OCI-LY1 (cell line): ENCODE results near the gene AP3M1.

ENCODE experiments used
- H2AFZ ChIP-seq: fragments of 200-600 bp; sonication (generic), shearing (Covaris generic); 2 replicates; pipeline ENCODE4 v1.6.0; 2014; ENCODE audit warnings: antibody characterized with exemption, mild to moderate bottlenecking, low read length
- H3F3A ChIP-seq: fragments of 200-600 bp; sonication (generic), shearing (Covaris generic); 2 replicates; pipeline ENCODE4 v1.6.0; 2014; ENCODE audit warnings: mild to moderate bottlenecking, antibody characterized with exemption, low read length, moderate library complexity; ENCODE audit not compliant: insufficient read depth
- H3K27ac ChIP-seq: fragments of 200-600 bp; sonication (generic); 2 replicates; pipeline ENCODE4 v1.5.1; 2014; ENCODE audit warnings: low read length, mixed run types, mild to moderate bottlenecking, low read depth; ENCODE audit not compliant: poor library complexity, severe bottlenecking
- H3K27me3 ChIP-seq: fragments of 200-600 bp; sonication (generic); 2 replicates; pipeline ENCODE4 v1.6.0; 2014; ENCODE audit warnings: antibody characterized with exemption, mild to moderate bottlenecking, low read length, moderate library complexity; ENCODE audit not compliant: insufficient read depth
- H3K36me3 ChIP-seq: fragments of 200-600 bp; sonication (generic); 2 replicates; pipeline ENCODE4 v1.6.1; 2014; ENCODE audit warnings: mild to moderate bottlenecking, antibody characterized with exemption, low read length, moderate library complexity, mixed read lengths; ENCODE audit not compliant: insufficient read depth
- H3K4me1 ChIP-seq: fragments of 200-600 bp; sonication (generic); 2 replicates; pipeline ENCODE4 v1.5.1; 2014; ENCODE audit warnings: mild to moderate bottlenecking, low read length, moderate library complexity; ENCODE audit not compliant: insufficient read depth, severe bottlenecking
- H3K4me2 ChIP-seq: fragments of 200-600 bp; sonication (generic), shearing (Covaris generic); 2 replicates; pipeline ENCODE4 v1.6.1; 2014; ENCODE audit warnings: low read length
- H3K4me3 ChIP-seq: fragments of 200-600 bp; sonication (generic); 2 replicates; pipeline ENCODE4 v1.5.1; 2014; ENCODE audit warnings: low read length, low read depth, mild to moderate bottlenecking, mixed read lengths; ENCODE audit not compliant: poor library complexity, severe bottlenecking
- H3K79me2 ChIP-seq: fragments of 200-600 bp; shearing (Covaris generic); 2 replicates; pipeline ENCODE4 v1.6.1; 2016; ENCODE audit warnings: mixed run types, low read length, mixed read lengths; ENCODE audit not compliant: insufficient read depth
- H3K9ac ChIP-seq: fragments of 200-600 bp; sonication (generic), shearing (Covaris generic); 2 replicates; pipeline ENCODE4 v1.6.1; 2014; ENCODE audit warnings: mild to moderate bottlenecking, low read length, mixed read lengths
- H3K9me2 ChIP-seq: fragments of 200-600 bp; sonication (generic), shearing (Covaris generic); 2 replicates; pipeline ENCODE4 v1.6.1; 2014; ENCODE audit warnings: low read depth, mild to moderate bottlenecking, low read length, mixed read lengths
- H3K9me3 ChIP-seq: fragments of 200-600 bp; shearing (Covaris generic); 2 replicates; pipeline ENCODE4 v1.6.1; 2014; ENCODE audit warnings: low read length, mixed read lengths
- H4K20me1 ChIP-seq: fragments of 200-600 bp; sonication (generic), shearing (Covaris generic); 2 replicates; pipeline ENCODE4 v1.6.0; 2016; ENCODE audit warnings: mild to moderate bottlenecking, low read length; ENCODE audit not compliant: insufficient read depth
- EZH2 ChIP-seq: fragments of 200-600 bp; sonication (generic), shearing (Covaris generic); IDR thresholded peaks from 2 replicates; pipeline ENCODE4 v1.8.0; 2017; ENCODE audit warnings: borderline replicate concordance, mixed run types, mild to moderate bottlenecking, antibody characterized with exemption, low read length, moderate library complexity, mixed read lengths
- TF ChIP-seq, protein P1 (sequence below): fragments of 200-600 bp; sonication (generic), shearing (Covaris generic); IDR thresholded peaks from 2 replicates; pipeline ENCODE4 v1.5.1; 2017; ENCODE audit warnings: mild to moderate bottlenecking, antibody characterized with exemption, low read length, moderate library complexity, mixed read lengths

AP3M1 gene

DNA sequence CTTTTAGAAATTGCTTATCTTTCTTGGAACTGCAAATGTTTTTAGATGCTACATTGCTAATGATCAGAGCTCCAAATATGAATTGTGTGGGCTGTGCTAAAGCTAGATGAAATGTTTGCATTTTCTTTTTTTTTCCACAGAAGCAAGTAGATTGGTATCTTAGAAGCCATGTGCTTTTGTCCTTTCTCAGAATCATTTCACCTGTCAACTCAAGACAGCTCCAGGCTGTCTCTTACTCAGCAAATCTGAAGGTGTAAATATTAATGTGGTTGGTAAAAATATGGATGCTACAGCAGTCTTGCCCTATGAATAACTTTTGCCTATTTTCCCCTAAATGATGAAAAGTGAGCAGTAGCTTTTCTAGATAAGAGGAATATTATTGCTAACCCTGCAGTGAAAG is 41.2 kb downstream of the AP3M1 start:
- Histone ChIP-seq H3K36me3 (peaks cover 46% of the 10 kb centered on the region), H4K20me1 (no peaks in the 10 kb centered on the region)

DNA sequence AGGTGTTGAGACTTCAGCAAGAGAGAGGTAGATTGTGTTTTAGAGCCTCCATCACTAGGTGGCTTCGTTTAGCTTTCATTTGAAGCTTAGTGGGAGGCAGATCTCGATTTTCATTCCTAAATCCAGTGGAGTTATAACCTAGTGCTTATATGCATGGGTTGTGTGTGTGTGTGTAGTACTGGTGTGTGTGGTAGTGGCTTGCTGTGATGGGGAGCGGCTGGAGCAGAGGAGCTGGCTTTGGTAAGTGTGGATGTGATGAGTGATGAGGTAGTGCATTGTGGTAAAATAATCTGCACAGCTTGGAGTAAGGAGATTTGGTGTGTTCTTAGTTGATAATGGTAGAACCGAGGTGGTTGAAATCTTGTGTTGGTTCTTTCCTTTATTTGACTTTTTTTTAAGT is 43.2 kb downstream of the AP3M1 start:
- H3K27me3 ChIP-seq: no peaks in the 10 kb centered on the region
- no peak overlapping the region for H3K27ac ChIP-seq
- no peaks in the 10 kb centered on the region for H4K20me1 ChIP-seq
- no peak overlapping the region for H3K4me3 ChIP-seq
- no peaks in the 10 kb centered on the region for H3K4me1 ChIP-seq
- H3K79me2 ChIP-seq: no peaks in the 10 kb centered on the region
- peaks cover 29% of the 10 kb centered on the region for H3K36me3 ChIP-seq
- no peaks in the 10 kb centered on the region for H3K9me2 ChIP-seq
- H3K4me2 ChIP-seq: no peak overlapping the region
- H3F3A ChIP-seq: no peaks in the 10 kb centered on the region
- no peak overlapping the region for H3K9ac ChIP-seq
- TF ChIP-seq, protein P1, sequence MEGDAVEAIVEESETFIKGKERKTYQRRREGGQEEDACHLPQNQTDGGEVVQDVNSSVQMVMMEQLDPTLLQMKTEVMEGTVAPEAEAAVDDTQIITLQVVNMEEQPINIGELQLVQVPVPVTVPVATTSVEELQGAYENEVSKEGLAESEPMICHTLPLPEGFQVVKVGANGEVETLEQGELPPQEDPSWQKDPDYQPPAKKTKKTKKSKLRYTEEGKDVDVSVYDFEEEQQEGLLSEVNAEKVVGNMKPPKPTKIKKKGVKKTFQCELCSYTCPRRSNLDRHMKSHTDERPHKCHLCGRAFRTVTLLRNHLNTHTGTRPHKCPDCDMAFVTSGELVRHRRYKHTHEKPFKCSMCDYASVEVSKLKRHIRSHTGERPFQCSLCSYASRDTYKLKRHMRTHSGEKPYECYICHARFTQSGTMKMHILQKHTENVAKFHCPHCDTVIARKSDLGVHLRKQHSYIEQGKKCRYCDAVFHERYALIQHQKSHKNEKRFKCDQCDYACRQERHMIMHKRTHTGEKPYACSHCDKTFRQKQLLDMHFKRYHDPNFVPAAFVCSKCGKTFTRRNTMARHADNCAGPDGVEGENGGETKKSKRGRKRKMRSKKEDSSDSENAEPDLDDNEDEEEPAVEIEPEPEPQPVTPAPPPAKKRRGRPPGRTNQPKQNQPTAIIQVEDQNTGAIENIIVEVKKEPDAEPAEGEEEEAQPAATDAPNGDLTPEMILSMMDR: no peak; the same call in 1 of the 2 replicates
- TF ChIP-seq EZH2: no peak
- no peaks in the 10 kb centered on the region for H3K9me3 ChIP-seq
- H2AFZ ChIP-seq: no peak overlapping the region

More for the DNA sequence above, 41.2 kb downstream of the AP3M1 start:
- no peak overlapping the region for H3K4me3 ChIP-seq
- no peaks in the 10 kb centered on the region for H3K79me2 ChIP-seq
- H3K4me2 ChIP-seq: no peak overlapping the region
- no peak overlapping the region for H3K27ac ChIP-seq
- no peak overlapping the region for H3K9ac ChIP-seq
- no peak overlapping the region for H2AFZ ChIP-seq
- TF ChIP-seq, protein P1: no peak
- no peak for TF ChIP-seq EZH2
- no peaks in the 10 kb centered on the region for H3K9me3 ChIP-seq
- no peaks in the 10 kb centered on the region for H3K9me2 ChIP-seq
- H3F3A ChIP-seq: no peaks in the 10 kb centered on the region
- no peaks in the 10 kb centered on the region for H3K4me1 ChIP-seq
- H3K27me3 ChIP-seq: no peaks in the 10 kb centered on the region

DNA sequence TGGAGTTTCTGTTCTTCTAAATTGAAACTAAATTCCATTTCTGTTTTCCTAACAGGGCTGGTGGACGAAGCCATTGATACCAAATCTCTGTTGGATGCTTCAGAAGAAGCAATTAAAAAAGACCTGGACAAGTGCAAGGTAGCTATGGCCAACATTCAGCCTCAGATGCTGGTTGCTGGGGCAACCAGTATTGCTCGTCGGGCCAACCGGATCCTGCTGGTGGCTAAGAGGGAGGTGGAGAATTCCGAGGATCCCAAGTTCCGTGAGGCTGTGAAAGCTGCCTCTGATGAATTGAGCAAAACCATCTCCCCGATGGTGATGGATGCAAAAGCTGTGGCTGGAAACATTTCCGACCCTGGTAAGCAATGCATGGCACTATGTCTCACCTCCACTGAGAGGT is 45.6 kb downstream of the AP3M1 start:
- no peak overlapping the region for H3K27ac ChIP-seq
- H3K9me3 ChIP-seq: no peaks in the 10 kb centered on the region
- no peak overlapping the region for H3K4me2 ChIP-seq
- no peak overlapping the region for H2AFZ ChIP-seq
- no peaks in the 10 kb centered on the region for H3K79me2 ChIP-seq
- H3K9ac ChIP-seq: no peak overlapping the region
- no peaks in the 10 kb centered on the region for H4K20me1 ChIP-seq
- H3F3A ChIP-seq: no peaks in the 10 kb centered on the region
- TF ChIP-seq, protein P1: no peak
- no peak for TF ChIP-seq EZH2
- H3K4me1 ChIP-seq: no peaks in the 10 kb centered on the region
- H3K9me2 ChIP-seq: no peaks in the 10 kb centered on the region
- no peak overlapping the region for H3K4me3 ChIP-seq
- H3K27me3 ChIP-seq: no peaks in the 10 kb centered on the region
- peaks cover 16% of the 10 kb centered on the region; the same call in 1 of the 2 replicates for H3K36me3 ChIP-seq
